Tibial artery (tissue), 4 donors: ENCODE data around the gene LMOD3.

Experiments
- DNase-seq, 2 donors: peaks; one replicate each; pipeline ENCODE4 v3.0.0-alpha.2; 2019
- H3K27ac ChIP-seq, 2 donors: fragments of 200-600 bp; sonication (generic) in 1 of 2; 1 replicate in 1 of 2; 2 replicates in 1 of 2; pipeline ENCODE4 v1.5.1; 2018 to 2019; ENCODE audit warnings: mild to moderate bottlenecking in 1 of 2
- H3K27me3 ChIP-seq, 2 donors: fragments of 200-600 bp; sonication (generic) in 1 of 2; one replicate each; pipeline versions ENCODE4 v1.5.1 to v1.6.0; 2016 to 2019
- H3K36me3 ChIP-seq, 3 donors: fragments of 200-600 bp; sonication (generic) in 2 of 3; one replicate each; pipeline ENCODE4 v1.5.1; 2016 to 2019; ENCODE audit warnings: mild to moderate bottlenecking in 2 of 3
- H3K4me1 ChIP-seq, 4 donors: fragments of 200-600 bp; sonication (generic) in 2 of 4; 1 replicate in 3 of 4; 2 replicates in 1 of 4; pipeline ENCODE4 v1.5.1; 2016 to 2019
- H3K4me3 ChIP-seq, 2 donors: fragments of 200-600 bp; sonication (generic) in 1 of 2; 1 replicate in 1 of 2; 2 replicates in 1 of 2; pipeline ENCODE4 v1.5.1; 2018 to 2019; ENCODE audit warnings: mild to moderate bottlenecking in 2 of 2
- H3K9me3 ChIP-seq, 3 donors: fragments of 200-600 bp; sonication (generic) in 1 of 3; one replicate each; pipeline ENCODE4 v1.5.1; 2016 to 2019
- intact Hi-C: fragments of 100-400 bp; cut with DNase I; formaldehyde crosslinking; loops from one replicate; pipeline ENCODE4 v1.15.0; 2023; ENCODE audit warnings: low total_unique reads
- TF ChIP-seq, protein P1 (sequence below), 2 experiments: fragments of 200-600 bp in 1 of 2; fragments of 450-650 bp in 1 of 2; IDR thresholded peaks; one replicate each; pipeline ENCODE4 v1.5.1; 2017 to 2019; ENCODE audit warnings: antibody characterized with exemption in 2 of 2, mild to moderate bottlenecking in 1 of 2, moderate library complexity in 1 of 2

Gene LMOD3

DNA sequence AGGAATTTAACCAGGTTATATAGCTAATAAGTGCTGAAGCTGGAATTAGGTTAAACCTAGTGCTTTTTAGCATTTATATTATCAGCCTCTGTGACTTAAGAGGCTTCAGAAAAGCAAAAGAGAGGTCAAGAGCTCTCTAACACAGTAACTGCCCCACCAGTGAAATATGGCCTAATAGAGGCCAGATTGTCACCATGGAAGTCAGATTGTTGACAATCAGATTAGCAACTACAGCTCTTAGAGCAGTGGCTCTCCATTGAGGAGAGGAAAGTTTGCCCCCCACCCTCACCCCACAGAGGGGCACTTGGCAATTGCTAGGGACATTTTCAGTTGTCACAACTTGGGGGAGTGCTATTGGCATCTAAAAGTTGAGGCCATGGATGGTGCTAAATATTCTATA lies 23.3 kb upstream of the LMOD3 start:
- no peaks in the 10 kb centered on the region for H3K9me3 ChIP-seq
- H3K4me1 ChIP-seq: no peaks in the 10 kb centered on the region
- TF ChIP-seq, protein P1, sequence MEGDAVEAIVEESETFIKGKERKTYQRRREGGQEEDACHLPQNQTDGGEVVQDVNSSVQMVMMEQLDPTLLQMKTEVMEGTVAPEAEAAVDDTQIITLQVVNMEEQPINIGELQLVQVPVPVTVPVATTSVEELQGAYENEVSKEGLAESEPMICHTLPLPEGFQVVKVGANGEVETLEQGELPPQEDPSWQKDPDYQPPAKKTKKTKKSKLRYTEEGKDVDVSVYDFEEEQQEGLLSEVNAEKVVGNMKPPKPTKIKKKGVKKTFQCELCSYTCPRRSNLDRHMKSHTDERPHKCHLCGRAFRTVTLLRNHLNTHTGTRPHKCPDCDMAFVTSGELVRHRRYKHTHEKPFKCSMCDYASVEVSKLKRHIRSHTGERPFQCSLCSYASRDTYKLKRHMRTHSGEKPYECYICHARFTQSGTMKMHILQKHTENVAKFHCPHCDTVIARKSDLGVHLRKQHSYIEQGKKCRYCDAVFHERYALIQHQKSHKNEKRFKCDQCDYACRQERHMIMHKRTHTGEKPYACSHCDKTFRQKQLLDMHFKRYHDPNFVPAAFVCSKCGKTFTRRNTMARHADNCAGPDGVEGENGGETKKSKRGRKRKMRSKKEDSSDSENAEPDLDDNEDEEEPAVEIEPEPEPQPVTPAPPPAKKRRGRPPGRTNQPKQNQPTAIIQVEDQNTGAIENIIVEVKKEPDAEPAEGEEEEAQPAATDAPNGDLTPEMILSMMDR (IDR thresholded peaks at IDR 0.05): no peak
- no peak for DNase-seq
- H3K27me3 ChIP-seq: peaks cover 0 to under 1% of the 10 kb centered on the region in 2 donors
- no peak overlapping the region for H3K4me3 ChIP-seq
- no peak overlapping the region for H3K27ac ChIP-seq
- H3K36me3 ChIP-seq: no peaks in the 10 kb centered on the region
- intact Hi-C loops: no loop called here

DNA sequence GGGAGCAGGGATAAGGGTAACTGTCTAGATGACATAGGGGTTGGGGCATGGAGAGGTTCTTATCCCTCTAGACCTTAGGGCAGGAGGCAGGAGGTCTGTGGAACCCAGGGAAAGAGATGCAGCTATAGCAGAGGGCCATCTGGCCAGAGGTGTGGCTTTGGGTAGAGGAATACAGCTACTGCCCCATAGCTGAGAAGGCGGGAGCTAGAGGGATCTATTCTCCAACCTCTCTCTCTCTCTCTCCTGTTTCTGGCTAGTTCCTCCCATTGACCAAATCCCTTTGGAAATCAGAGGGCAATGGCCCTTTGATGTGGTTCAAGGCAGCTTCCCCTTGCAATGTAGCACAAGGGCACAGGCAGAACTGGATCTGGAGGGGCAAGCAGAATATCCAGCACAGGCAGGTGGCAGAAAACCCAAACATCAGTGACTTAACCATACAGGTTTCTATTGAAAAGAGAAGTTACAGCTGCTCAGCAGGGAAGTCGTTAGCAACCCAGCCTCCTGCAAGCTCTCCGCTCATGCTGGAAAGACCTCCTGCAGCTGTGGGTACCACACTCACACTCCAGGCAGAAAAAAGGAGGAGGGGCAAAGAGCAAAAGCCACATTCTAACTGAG lies 22.3 kb upstream of the LMOD3 start:
- TF ChIP-seq, protein P1 (IDR thresholded peaks at IDR 0.05): no peak
- H3K27ac ChIP-seq: no peak overlapping the region

DNA sequence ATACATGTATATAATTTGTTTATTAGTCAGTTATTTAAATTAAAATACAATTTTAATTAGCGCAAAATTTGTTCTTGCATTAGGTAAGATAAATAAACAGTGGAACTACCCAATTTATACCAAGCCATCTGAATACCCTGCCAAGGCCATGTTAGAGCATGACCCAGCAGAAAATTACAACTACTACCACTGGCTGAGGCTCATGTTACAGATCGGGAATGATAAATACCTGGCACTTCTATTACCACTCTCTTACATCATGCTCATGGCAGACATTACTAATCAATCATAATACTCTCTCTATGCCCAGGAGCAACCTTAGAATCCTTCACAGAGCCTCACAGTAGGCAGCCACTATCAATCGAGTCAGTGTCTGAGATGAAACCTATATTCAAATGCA lies 21.2 kb upstream of the LMOD3 start:
- H3K4me1 ChIP-seq: no peaks in the 10 kb centered on the region
- peaks cover 0 to 4% of the 10 kb centered on the region in 2 donors for H3K27me3 ChIP-seq
- no peak for DNase-seq
- H3K27ac ChIP-seq: no peak overlapping the region
- TF ChIP-seq, protein P1 (IDR thresholded peaks at IDR 0.05): no peak
- H3K36me3 ChIP-seq: no peaks in the 10 kb centered on the region
- H3K4me3 ChIP-seq: no peak overlapping the region
- intact Hi-C loops: no loop called here
- no peaks in the 10 kb centered on the region for H3K9me3 ChIP-seq

More for the DNA sequence above, 22.3 kb upstream of the LMOD3 start:
- H3K27me3 ChIP-seq: peaks cover 0 to 4% of the 10 kb centered on the region in 2 donors
- H3K36me3 ChIP-seq: no peaks in the 10 kb centered on the region
- DNase-seq: no peak
- no peak overlapping the region for H3K4me3 ChIP-seq
- H3K4me1 ChIP-seq: no peaks in the 10 kb centered on the region
- H3K9me3 ChIP-seq: no peaks in the 10 kb centered on the region
- intact Hi-C loops: no loop called here

DNA sequence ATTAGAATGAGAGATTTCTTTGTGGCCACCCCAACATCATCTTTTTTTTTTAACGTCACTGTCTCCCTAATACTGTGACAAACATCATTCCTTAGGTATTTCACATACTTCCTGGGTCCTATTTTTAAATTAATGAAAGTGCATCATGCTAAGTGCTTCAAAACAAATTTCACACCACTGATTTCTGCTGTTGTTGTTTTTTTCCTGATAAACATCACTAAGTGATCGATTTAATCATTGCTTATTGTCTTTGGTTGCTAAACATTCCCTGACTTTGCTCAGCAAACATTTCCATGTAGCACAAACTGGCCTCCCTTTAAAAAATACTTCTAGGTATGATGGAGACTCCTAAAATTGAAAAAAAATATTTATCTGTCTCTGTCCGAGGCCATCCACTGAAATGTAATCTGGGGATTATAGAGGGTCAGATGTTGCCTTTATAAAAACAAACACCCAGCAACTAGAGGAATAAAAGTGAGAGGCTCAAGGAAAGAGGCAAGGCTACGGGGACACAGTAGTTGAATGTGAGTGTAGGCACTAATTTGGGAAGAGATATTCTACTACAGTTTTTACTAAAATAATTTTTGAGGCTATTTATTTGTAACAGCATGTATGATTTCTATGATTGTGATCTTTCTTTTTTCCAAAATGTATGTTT lies 20.5 kb upstream of the LMOD3 start:
- intact Hi-C loops: no loop called here
- DNase-seq: no peak
- TF ChIP-seq, protein P1 (IDR thresholded peaks at IDR 0.05): no peak
- Histone ChIP-seq H3K9me3 (no peaks in the 10 kb centered on the region), H3K4me3 (no peak overlapping the region), H3K4me1 (no peaks in the 10 kb centered on the region), H3K36me3 (no peaks in the 10 kb centered on the region), H3K27me3 (peaks cover 0 to 4% of the 10 kb centered on the region in 2 donors), H3K27ac (no peak overlapping the region)

DNA sequence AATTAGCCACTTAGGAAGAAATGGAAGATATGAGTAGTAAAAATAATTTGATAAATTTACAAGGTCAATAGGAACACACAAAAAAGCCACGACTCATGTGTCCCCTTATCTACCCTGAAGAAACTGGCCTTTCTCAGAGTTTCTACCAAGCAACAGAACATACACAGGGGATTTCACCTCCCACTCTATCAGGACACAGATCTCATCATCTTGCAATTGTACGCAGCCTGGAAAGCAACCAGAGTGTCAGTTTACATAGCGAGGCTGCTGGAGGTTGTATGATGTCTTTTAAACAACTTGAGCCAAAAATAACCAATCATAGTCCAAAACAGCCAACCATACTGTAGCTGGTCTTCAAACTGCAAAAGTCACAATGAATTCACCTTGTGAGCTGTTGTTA lies 19.7 kb upstream of the LMOD3 start:
- H3K27ac ChIP-seq: no peak overlapping the region
- DNase-seq: no peak
- TF ChIP-seq, protein P1 (IDR thresholded peaks at IDR 0.05): no peak
- no peaks in the 10 kb centered on the region for H3K9me3 ChIP-seq
- H3K36me3 ChIP-seq: no peaks in the 10 kb centered on the region
- H3K4me3 ChIP-seq: no peak overlapping the region
- intact Hi-C loops: no loop called here
- H3K4me1 ChIP-seq: no peaks in the 10 kb centered on the region
- peaks cover 0 to 4% of the 10 kb centered on the region in 2 donors for H3K27me3 ChIP-seq
